Osteoblast (primary cell): ENCODE results near the gene CHST9. TPM values are rescaled to one million over a fixed set of nuclear protein-coding genes. Genes with fewer than 3 reads are reported as not detected.

Experiments used
- DNase-seq: peaks from one replicate; pipeline ENCODE4 v3.0.0; 2011; ENCODE audit warnings: low spot score, mixed read lengths; ENCODE audit not compliant: insufficient read length; ENCODE audit errors: missing footprints
- H2AFZ ChIP-seq: 2 replicates; pipeline ENCODE4 v1.6.0; 2011; ENCODE audit warnings: mild to moderate bottlenecking, low read length
- H3K27ac ChIP-seq: 2 replicates; pipeline ENCODE4 v1.5.1; 2011; ENCODE audit warnings: mild to moderate bottlenecking, low read depth, low read length, moderate library complexity
- H3K27me3 ChIP-seq: 2 replicates; pipeline ENCODE4 v1.6.0; 2012; ENCODE audit warnings: mild to moderate bottlenecking, control low read depth, inconsistent platforms, low read length, moderate library complexity; ENCODE audit not compliant: insufficient read depth
- H3K36me3 ChIP-seq: 2 replicates; pipeline ENCODE4 v1.5.1; 2011; ENCODE audit warnings: mild to moderate bottlenecking, low read length, control low read depth, moderate library complexity; ENCODE audit not compliant: insufficient read depth
- H3K4me1 ChIP-seq: 2 replicates; pipeline ENCODE4 v1.5.1; 2011; ENCODE audit warnings: mild to moderate bottlenecking, low read length, control low read depth, moderate library complexity; ENCODE audit not compliant: insufficient read depth
- H3K4me2 ChIP-seq: 2 replicates; pipeline ENCODE4 v1.6.0; 2011; ENCODE audit warnings: mild to moderate bottlenecking, low read length; ENCODE audit not compliant: insufficient read depth
- H3K4me3 ChIP-seq: fragments of 200-600 bp; sonication (generic); 3 replicates; pipeline ENCODE4 v1.5.1; 2012; ENCODE audit warnings: mild to moderate bottlenecking, low read length, inconsistent platforms; ENCODE audit not compliant: insufficient read depth
- H3K79me2 ChIP-seq: 2 replicates; pipeline ENCODE4 v1.6.0; 2012; ENCODE audit warnings: mild to moderate bottlenecking, low read length, control low read depth, inconsistent platforms; ENCODE audit not compliant: insufficient read depth
- H3K9me3 ChIP-seq: 2 replicates; pipeline ENCODE4 v1.5.1; 2011; ENCODE audit warnings: low read depth, low read length, control low read depth
- H4K20me1 ChIP-seq: 2 replicates; pipeline ENCODE4 v1.6.0; 2012; ENCODE audit warnings: mild to moderate bottlenecking, low read length, control low read depth; ENCODE audit not compliant: insufficient read depth
- total RNA-seq: library from RNA; depleted of rRNA; stranded (reverse); fragments of >200 nt; gene quantifications from 2 replicates; pipeline ENCODE4 v1.2.3, GENCODE V29; 2012
- TF ChIP-seq, protein P1 (sequence below): IDR thresholded peaks from 2 replicates; pipeline ENCODE4 v1.5.1; 2011; ENCODE audit warnings: mild to moderate bottlenecking, low read depth, low read length, moderate library complexity; ENCODE audit errors: extremely low read depth

Gene CHST9
- total RNA-seq, 1 donor, result not detected

DNA sequence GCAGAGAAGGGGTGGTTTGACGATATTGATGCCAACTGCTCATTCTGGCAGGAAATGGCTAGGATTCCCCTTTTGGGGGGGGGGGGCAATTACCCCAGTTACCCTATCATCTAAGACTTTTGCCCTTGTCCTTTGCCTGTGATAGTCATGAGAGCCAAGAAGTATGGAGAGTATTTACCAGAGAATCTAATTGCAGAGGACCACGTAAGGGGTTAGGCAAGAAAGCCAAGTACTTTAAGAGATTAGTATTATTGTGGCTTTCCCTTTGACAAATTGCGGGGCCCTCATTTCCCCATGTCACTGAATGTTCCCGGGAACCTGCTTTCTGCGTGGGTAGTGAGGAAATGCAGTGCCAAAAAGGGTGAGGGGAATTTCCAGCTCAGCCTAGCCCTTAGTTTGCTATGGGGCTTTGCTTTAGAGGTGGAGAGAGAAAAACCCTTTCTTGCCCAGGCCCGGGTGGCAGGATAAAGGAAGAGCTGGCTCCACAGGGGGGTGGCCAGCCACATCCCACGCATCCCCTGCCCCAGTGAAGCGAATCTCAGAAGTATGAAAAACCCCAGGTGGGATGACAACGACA lies 321.1 kb downstream of the CHST9 start:
- no peaks in the 10 kb centered on the region for H3K4me1 ChIP-seq
- TF ChIP-seq, protein P1, sequence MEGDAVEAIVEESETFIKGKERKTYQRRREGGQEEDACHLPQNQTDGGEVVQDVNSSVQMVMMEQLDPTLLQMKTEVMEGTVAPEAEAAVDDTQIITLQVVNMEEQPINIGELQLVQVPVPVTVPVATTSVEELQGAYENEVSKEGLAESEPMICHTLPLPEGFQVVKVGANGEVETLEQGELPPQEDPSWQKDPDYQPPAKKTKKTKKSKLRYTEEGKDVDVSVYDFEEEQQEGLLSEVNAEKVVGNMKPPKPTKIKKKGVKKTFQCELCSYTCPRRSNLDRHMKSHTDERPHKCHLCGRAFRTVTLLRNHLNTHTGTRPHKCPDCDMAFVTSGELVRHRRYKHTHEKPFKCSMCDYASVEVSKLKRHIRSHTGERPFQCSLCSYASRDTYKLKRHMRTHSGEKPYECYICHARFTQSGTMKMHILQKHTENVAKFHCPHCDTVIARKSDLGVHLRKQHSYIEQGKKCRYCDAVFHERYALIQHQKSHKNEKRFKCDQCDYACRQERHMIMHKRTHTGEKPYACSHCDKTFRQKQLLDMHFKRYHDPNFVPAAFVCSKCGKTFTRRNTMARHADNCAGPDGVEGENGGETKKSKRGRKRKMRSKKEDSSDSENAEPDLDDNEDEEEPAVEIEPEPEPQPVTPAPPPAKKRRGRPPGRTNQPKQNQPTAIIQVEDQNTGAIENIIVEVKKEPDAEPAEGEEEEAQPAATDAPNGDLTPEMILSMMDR, result no peak
- no peak overlapping the region for H3K4me2 ChIP-seq

DNA sequence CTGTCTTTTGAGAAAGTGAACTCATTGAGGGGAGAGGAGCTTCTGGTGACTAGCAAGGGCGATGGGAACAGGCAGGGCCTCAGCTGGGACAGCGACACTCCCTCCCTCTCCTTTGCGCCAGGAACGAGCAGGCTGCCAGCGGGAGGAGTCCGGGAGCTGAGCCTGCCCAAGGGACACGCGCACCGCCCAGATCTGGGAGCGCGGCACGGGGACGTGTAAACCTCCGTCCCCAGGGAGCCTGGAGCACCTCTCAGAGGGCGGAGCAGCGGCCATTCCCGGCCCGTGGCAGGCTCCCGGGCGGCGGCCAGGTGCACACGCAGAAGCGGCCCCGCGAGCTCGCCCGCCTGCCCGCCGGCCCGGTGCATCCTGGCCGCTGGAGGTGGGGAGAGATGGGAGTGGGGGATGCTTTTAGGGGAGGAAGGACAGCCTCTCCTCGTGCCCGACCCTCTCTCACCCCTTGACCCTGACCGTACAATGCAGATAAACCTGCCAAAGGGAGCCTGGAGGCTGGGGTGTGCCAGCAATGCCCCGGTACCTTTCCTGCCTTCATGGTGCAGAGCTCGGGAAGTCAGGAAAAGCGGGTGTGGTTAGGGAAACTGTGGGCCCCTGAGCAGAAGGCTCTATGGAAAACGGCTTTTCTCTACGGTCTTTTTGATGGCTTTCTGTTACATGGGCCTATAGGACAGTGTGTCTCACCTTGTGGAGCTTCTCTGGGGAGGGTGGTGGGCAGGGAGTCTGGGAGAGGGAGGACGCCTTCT lies 321.8 kb downstream of the CHST9 start:
- Histone ChIP-seq H3K27ac (no peak overlapping the region), H3K4me2 (no peak overlapping the region)

More for the DNA sequence above, 321.1 kb downstream of the CHST9 start:
- H3K27me3 ChIP-seq, result no peaks in the 10 kb centered on the region
- no peak overlapping the region for H3K4me3 ChIP-seq
- H4K20me1 ChIP-seq, result no peaks in the 10 kb centered on the region
- H2AFZ ChIP-seq, result no peak overlapping the region
- H3K79me2 ChIP-seq, result no peaks in the 10 kb centered on the region
- H3K27ac ChIP-seq, result no peak overlapping the region
- no peak for DNase-seq
- no peaks in the 10 kb centered on the region for H3K36me3 ChIP-seq
- H3K9me3 ChIP-seq, result no peaks in the 10 kb centered on the region

DNA sequence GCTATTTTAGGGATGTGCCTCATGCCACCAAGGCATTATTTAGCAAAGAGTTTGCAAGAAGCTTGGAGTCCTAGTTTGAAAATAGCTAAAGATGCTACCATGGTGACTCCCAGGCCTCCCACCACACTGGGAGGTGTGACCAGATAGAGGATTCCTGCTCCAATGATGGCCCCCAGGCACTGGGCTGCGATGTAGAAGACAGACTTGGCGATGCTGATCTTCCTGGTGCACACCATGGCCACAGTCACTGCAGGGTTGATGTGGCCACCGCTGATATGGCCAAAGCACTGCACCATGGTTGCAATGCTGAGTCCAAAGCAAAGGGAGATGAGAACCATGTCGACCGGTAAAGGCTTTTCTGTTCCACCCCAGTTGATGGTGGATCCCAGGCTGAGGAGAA lies 323.0 kb downstream of the CHST9 start:
- H3K4me1 ChIP-seq, result no peaks in the 10 kb centered on the region
- H3K27me3 ChIP-seq, result no peaks in the 10 kb centered on the region
- TF ChIP-seq, protein P1, result no peak
- no peak overlapping the region for H2AFZ ChIP-seq
- H3K4me2 ChIP-seq, result no peak overlapping the region
- no peak for DNase-seq
- no peaks in the 10 kb centered on the region for H3K9me3 ChIP-seq
- no peaks in the 10 kb centered on the region for H4K20me1 ChIP-seq
- no peak overlapping the region for H3K27ac ChIP-seq
- H3K4me3 ChIP-seq, result no peak overlapping the region
- H3K79me2 ChIP-seq, result no peaks in the 10 kb centered on the region
- no peaks in the 10 kb centered on the region for H3K36me3 ChIP-seq

More for the DNA sequence above, 321.8 kb downstream of the CHST9 start:
- Histone ChIP-seq H3K36me3 (no peaks in the 10 kb centered on the region), H4K20me1 (no peaks in the 10 kb centered on the region), H2AFZ (no peak overlapping the region), H3K4me1 (no peaks in the 10 kb centered on the region), H3K27me3 (no peaks in the 10 kb centered on the region), H3K9me3 (no peaks in the 10 kb centered on the region), H3K79me2 (no peaks in the 10 kb centered on the region), H3K4me3 (no peak overlapping the region)
- no peak for DNase-seq
- TF ChIP-seq, protein P1, result no peak
